ENCODE measurements around the gene MPHOSPH6. TPM values are rescaled to one million over a fixed set of nuclear protein-coding genes. Genes with fewer than 3 reads are reported as not detected.

MPHOSPH6 gene
- total and polyA plus RNA-seq, 7 donors, result 20.0 to 39.1 (median 27.5) TPM

DNA sequence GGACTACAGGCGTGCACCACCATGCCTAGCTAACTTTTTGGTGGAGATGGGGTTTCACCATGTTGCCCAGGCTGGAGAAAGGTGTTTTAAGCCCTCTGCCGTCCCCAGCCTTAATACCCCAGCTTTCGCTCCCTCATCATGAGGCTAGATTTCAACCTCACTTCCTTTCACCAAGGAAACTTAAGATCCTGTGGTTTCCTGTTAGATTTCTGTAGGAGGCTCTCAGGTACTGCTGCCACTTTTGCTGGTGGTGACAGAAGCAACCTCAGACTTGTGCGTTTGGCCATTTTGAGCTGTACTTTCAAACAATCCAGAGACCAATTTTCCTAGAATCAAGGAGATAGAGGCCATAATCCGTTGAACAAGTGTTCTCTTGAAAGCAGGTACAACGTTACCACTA lies 36.2 kb downstream of the MPHOSPH6 start:
- Histone ChIP-seq H3K27ac (no peak overlapping the region), H3K27me3 (no peaks in the 10 kb centered on the region), H3K4me1 (no peaks in the 10 kb centered on the region), H3K4me3 (no peak overlapping the region), H3K36me3 (peaks cover 0 to 10% (median 0%) of the 10 kb centered on the region in 4 donors), H3K9me3 (no peaks in the 10 kb centered on the region)
- no peak for TF ChIP-seq EP300 (IDR thresholded peaks at IDR 0.05)
- no peak for TF ChIP-seq POLR2AphosphoS5 (IDR thresholded peaks at IDR 0.05)
- no peak for TF ChIP-seq POLR2A (IDR thresholded peaks at IDR 0.05)
- TF ChIP-seq, protein P1, sequence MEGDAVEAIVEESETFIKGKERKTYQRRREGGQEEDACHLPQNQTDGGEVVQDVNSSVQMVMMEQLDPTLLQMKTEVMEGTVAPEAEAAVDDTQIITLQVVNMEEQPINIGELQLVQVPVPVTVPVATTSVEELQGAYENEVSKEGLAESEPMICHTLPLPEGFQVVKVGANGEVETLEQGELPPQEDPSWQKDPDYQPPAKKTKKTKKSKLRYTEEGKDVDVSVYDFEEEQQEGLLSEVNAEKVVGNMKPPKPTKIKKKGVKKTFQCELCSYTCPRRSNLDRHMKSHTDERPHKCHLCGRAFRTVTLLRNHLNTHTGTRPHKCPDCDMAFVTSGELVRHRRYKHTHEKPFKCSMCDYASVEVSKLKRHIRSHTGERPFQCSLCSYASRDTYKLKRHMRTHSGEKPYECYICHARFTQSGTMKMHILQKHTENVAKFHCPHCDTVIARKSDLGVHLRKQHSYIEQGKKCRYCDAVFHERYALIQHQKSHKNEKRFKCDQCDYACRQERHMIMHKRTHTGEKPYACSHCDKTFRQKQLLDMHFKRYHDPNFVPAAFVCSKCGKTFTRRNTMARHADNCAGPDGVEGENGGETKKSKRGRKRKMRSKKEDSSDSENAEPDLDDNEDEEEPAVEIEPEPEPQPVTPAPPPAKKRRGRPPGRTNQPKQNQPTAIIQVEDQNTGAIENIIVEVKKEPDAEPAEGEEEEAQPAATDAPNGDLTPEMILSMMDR (IDR thresholded peaks at IDR 0.05), result no peak
- WGBS, 2 donors, result 66 to 88% methylated on average over 6 of the region's 6 CpGs
- intact Hi-C loops (cut with DNase I), result no loop called here
- DNase-seq, result no peak

DNA sequence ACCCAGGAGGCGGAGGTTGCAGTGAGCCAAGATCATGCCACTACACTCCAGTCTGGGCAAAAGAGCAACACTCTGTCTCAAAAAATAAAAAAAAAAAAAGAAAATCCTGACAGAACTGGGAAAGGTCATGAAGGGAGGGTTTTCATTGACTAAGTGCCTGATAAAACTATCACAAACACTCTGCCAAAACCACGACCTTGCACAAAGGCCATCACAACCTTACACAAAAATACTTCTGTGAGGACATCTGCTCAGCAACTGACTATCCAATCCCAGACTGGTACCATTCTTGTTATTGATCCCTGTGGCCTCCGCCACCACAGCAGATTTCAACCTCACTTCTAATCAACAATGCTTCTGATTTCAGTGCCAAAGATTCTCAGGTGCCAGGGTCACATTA lies 40.1 kb downstream of the MPHOSPH6 start:
- no peak overlapping the region for H3K4me3 ChIP-seq
- H3K4me1 ChIP-seq, result no peaks in the 10 kb centered on the region
- no peaks in the 10 kb centered on the region for H3K27me3 ChIP-seq
- intact Hi-C loops (cut with DNase I), result no loop called here
- DNase-seq, result no peak
- no peaks in the 10 kb centered on the region for H3K9me3 ChIP-seq
- no peak overlapping the region for H3K27ac ChIP-seq
- WGBS, 2 donors, result 88 to 90% methylated on average over 3 of the region's 3 CpGs
- H3K36me3 ChIP-seq, result no peaks in the 10 kb centered on the region
- TF ChIP-seq POLR2AphosphoS5 (IDR thresholded peaks at IDR 0.05), result no peak
- no peak for TF ChIP-seq EP300 (IDR thresholded peaks at IDR 0.05)
- TF ChIP-seq, protein P1 (IDR thresholded peaks at IDR 0.05), result no peak
- no peak for TF ChIP-seq POLR2A (IDR thresholded peaks at IDR 0.05)

DNA sequence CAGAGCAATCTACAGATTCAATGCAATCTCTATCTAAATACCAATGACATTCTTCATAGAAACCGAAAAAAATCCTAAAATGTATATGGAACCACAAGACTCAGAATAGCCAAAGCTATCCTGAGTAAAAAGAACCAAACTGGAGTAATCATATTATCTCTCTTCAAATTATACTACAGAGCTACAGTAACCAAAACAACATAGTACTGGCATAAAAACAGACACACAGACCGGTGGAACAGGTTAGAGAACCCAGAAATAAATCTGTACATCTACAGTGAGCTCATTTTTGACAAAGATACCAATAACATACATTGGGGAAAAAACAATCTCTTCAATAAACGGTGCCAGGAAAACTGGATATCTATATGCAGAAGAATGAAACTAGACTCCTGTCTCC lies 45.4 kb downstream of the MPHOSPH6 start:
- 89 to 91% methylated on average over 3 of the region's 3 CpGs for WGBS, 2 donors

DNA sequence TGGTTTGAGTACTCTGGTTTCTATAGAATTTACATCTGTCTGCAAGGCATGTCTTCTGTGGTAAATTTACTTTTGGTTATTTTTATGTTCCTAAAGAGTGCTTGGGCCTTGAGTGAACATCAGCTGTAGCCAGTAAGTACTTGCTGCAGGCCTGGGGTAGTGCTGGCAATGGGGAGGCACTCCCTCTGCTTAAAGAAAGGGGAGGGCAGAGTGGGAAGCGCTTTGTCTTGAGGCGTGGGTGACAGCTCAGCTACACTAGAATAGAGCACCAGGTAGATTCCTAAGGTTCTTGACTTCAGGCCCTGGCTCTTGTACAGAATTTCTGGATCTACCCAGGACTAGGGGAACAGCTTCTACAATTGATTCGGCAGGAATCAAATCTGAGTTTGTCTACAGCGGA lies 50.6 kb downstream of the MPHOSPH6 start:
- Histone ChIP-seq H3K36me3 (no peaks in the 10 kb centered on the region), H3K27ac (no peak overlapping the region), H3K9me3 (no peaks in the 10 kb centered on the region), H3K4me3 (no peak overlapping the region), H3K27me3 (no peaks in the 10 kb centered on the region), H3K4me1 (peaks cover 0 to 7% (median 0%) of the 10 kb centered on the region in 4 donors)
- WGBS, 2 donors, result 71 to 73% methylated on average over 4 of the region's 4 CpGs
- TF ChIP-seq POLR2AphosphoS5 (IDR thresholded peaks at IDR 0.05), result no peak
- no peak for TF ChIP-seq EP300 (IDR thresholded peaks at IDR 0.05)
- TF ChIP-seq, protein P1 (IDR thresholded peaks at IDR 0.05), result no peak
- TF ChIP-seq POLR2A (IDR thresholded peaks at IDR 0.05), result no peak
- intact Hi-C loops (cut with DNase I), result no loop called here
- DNase-seq, result no peak

More for the DNA sequence above, 45.4 kb downstream of the MPHOSPH6 start:
- DNase-seq, result no peak
- no peaks in the 10 kb centered on the region for H3K27me3 ChIP-seq
- no peaks in the 10 kb centered on the region for H3K4me1 ChIP-seq
- TF ChIP-seq, protein P1 (IDR thresholded peaks at IDR 0.05), result no peak
- TF ChIP-seq POLR2AphosphoS5 (IDR thresholded peaks at IDR 0.05), result no peak
- TF ChIP-seq POLR2A (IDR thresholded peaks at IDR 0.05), result no peak
- TF ChIP-seq EP300 (IDR thresholded peaks at IDR 0.05), result no peak
- H3K4me3 ChIP-seq, result no peak overlapping the region
- H3K36me3 ChIP-seq, result no peaks in the 10 kb centered on the region
- H3K27ac ChIP-seq, result no peak overlapping the region
- intact Hi-C loops (cut with DNase I), result no loop called here
- H3K9me3 ChIP-seq, result no peaks in the 10 kb centered on the region

DNA sequence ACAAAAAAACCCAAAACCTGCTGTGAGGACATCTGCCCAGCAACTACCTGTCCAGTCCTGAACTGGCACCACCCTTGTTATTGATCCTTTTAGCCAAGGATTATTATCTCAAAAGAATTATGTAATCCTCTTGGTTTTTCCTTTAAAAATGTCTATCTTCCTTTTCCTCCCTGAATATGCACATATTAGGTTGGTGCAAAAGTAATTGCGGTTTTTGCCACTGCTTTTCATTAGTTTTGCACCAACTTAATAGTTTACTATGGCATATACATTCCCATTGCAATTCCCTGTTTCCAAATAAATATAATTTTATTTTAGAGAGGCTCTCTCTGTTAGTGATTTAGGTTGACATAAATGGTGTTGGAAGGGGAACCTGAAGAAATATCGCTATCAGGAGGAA lies 51.3 kb downstream of the MPHOSPH6 start:
- intact Hi-C loops (cut with DNase I), result no loop called here
- Histone ChIP-seq H3K27me3 (no peaks in the 10 kb centered on the region), H3K4me1 (peaks cover 0 to 7% (median 0%) of the 10 kb centered on the region in 4 donors), H3K27ac (no peak overlapping the region), H3K9me3 (no peaks in the 10 kb centered on the region), H3K36me3 (no peaks in the 10 kb centered on the region), H3K4me3 (no peak overlapping the region)
- WGBS, 2 donors, result 92 to 98% methylated on average over 2 of the region's 2 CpGs
- no peak for DNase-seq
- TF ChIP-seq POLR2AphosphoS5 (IDR thresholded peaks at IDR 0.05) (no peak), EP300 (IDR thresholded peaks at IDR 0.05) (no peak), POLR2A (IDR thresholded peaks at IDR 0.05) (no peak)
- TF ChIP-seq, protein P1 (IDR thresholded peaks at IDR 0.05), result no peak
